Inferior parietal cortex (tissue), 1 donor: Measurements from ENCODE around the gene SETD7.

ENCODE experiments used
- DNase-seq: peaks from one replicate; pipeline ENCODE4 v3.0.0-alpha.2; 2016; ENCODE audit errors: extremely low spot score

SETD7 gene

DNA sequence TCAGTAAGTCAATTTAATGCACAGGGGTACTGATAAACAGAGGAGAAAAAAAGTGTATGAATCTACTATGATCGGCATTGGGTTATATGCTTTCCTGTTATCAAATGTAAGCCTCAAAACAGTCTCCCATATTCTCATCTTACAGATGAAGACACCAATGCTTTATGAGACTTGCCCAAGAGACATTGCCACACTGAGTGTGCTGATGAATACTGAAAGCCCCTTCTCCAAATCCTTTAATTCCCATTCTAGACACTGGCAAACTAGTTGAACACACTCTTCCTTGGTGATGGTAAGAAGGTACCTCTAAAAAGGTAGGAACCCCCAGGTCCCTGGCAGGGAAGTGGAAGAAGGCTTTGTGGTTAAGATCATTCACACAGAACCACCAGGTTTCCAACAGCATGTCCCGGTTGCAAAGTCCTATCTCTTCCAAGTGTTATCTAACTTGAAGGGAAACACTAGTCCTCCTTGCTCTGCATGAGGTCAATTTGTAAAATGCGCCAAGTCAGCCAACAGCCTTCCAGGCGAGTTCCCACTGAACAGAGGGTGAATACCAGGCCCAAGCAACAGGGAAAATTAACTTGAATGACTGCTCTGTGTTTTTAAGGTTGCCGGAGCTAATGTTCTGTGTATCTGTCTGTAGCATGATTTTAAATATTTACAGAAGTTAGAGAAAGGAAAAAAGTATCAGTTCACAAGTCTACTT is 5.1 kb downstream of the SETD7 start:
- no peak for DNase-seq

DNA sequence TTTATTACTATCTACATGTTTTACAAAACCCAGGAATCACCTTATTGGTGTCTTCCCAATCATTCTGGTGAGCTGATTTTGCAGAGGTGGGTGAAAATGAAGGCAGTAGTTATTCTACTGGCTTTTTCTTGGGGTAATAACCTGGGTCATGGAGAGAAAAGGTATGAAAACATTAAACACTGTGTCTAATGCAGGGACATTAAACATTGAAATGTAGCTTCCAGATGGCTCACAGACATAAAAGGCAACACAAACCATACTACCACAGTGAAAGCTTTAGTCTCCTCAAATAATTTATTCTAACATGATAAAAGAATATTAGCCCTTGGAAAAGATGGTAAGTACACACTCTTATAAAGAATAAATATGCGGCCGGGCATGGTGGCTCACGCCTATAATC is 8.0 kb downstream of the SETD7 start:
- DNase-seq = no peak

DNA sequence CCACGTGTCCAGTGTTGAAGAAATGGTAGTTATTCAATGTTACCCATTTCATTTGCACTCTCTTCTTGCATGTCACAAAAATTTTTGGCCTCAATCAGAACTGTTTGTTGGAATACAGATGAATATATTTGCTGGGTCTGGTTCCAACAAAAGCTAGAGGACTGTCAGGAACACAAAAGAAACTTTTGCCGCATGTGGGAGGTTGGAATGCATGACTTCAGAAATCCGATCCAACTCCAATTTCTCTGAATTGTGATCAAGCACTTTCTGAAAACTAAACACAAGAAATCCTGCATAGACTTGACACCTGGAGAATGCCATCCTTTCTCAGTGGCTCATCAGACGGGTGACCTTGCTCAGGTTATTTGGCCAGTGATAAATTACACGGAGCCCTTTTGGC is 15.4 kb downstream of the SETD7 start:
- no peak for DNase-seq

DNA sequence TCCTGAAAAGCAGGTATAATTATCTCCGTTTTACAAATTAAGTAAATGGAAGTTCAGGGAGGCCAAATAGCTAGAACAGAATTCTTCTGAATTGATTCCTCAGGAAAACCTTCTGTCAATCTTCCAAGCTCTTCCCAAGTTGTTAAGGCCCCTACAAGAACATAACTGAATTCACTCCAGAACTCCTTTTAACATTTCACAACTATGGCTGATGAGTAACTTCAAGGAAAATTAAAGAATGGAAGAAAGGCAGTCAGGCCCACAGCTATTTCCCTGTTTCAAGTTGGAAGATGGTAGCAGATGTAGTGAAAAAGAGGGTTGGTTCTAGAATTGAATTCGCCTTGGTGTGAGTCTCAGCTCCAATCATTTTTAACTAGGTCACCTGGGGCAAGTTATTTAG is 15.9 kb downstream of the SETD7 start:
- DNase-seq = no peak

DNA sequence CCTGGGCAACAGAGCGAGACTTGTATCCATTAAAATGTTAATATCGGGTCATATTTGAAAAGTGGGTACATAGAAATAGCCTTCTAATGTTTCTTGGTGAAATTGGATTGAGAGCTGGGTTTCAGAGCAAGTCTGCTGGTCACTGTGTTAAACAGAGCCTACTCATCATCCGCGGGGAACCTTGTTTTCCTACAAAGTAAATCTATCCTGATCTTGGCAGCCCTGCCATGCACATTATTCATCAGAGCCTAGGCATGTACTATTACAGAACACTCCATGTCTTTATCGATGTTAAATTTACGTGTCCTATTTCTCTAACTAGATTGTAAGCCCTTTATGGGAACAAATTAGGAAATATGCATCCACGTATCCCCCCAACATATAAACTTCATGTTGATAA is 18.7 kb downstream of the SETD7 start:
- DNase-seq = no peak

DNA sequence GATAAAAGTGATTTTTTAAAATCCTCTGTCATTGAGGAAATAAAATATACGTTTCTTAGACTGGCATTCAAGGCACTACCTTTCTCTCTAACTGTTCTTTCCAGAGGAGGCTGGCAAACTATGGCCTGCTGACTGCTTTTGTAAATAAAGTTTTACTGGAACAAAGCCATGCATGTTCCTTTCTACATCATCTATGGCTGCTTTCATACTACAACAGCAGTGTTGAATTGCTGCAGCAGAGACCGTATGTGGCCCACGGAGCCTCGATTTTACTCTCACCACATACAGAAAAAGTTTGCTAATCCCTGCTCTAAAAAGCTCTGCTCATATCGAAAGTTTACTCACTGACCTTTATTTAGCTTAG is 20.2 kb downstream of the SETD7 start:
- no peak for DNase-seq

DNA sequence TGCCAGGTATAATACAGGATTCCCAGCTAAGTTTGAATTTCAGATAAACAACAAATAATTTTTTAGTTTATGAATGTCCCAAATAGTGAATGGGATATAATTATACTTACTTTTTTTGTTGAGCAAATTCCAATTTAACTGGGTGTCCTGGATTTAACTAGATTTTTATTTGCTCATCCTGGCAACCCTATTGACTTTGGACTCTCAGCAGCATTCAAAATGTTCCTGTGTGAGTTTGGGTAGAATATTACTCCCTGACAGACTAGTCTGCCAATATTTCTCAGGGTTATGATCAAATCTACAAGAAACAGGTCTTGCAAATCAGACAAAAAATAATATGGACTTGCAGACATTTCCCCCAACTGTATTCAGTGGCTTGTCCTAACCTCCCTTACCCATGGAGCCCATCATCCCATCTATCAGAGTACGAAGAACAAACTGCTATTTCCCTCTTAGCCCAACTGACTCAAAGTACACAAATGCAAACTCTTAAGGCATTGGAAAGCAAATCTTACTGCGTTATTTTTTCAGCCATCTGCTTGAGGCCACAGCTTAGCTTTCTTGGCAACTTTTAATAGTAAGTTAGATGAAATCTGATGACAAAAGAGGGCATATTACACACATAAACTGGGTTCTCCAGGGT is 20.7 kb downstream of the SETD7 start:
- no peak for DNase-seq

DNA sequence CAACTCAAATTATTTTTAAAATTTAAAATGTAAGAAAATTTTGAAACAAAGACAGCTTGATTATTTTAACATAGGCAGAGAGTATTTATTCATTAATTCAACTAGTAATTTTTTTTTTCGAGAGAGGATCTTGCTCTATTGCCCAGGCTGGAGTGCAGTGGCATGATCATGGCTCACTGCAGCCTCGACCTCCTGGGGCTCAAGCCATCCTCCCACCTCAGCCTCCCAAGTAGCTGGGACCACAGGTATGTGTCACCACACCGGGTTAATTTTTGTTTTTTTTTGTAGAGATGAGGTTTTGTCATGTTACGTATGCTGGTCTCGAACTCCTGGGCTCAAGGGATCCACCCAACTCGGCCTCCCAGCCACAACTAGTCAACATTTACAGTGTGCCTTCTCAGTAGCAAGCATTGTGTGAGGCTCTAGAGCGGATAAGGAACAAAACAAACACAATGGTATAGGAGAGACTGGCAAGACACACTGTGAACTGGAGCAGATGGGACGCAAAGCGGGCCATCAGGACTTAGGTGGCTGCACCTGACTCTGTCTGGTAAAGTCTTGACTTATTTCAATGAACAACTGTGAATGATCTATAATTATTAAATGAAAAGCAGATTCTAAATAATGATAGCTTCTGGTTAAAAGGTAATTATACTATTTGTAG is 21.6 kb downstream of the SETD7 start:
- DNase-seq = no peak

DNA sequence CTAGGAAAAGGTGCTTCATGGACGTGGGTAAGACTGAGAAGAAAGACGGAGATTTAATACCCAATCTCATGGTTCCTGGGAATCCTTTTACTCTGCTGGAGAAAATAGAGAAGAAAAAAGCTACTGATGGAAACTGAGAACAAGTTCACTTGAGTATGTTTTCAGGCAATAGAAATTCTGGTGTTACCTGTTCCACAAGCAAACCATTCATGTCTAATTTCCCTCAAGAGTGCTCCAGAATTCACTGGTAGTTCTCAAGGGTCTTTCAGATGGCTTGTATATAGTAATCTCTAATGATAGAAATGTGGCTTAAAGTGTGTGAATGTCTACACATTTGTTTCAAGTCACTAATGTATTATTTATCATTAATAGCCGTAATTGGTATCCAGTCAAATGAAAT is 22.5 kb downstream of the SETD7 start:
- no peak for DNase-seq

DNA sequence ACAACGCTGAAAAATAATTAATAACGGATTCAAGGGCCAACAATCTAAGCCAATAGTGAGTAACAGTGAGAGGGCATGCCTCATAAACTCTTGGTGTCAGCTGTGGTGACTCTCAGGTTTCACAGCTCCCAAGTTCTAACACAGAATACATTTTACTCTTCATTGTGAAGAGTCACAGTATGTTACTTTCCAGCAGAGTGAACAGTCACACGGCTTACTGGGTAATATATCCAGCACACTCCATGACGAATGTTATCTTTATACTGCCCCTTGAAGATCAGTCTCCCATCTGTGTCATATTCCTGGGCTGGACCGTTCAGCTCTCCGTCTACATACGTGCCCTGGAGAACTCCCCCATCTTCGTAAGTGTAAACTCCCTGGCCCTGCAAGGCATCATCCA is 23.1 kb downstream of the SETD7 start:
- no peak for DNase-seq

DNA sequence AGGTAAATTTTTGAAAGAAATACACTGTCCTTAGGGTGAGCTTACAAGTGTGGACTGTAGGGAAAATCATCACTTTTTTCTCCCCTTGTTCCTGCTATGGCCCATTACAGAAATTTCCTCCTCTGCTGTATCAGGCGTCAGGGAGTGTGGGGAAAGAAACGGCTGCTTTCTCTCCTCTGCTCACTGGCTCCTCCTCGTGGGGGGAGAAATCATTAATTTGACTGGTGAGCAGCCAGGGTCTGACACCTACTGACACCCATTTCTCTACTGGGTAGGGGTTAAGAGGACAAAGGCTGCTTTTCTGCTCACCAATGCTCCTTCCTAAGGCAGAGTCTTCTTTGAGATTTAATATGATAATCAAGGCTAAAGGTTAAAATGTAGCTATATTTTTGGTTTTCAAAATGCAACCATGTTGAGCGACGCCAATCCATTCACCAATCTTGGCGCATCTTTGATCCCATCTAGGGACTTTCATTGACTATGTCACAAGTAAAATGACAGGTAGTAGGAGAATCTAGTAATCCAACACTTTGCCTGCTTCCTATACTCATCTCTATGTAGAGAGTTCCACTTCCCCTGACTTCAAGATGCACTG is 25.1 kb downstream of the SETD7 start:
- peak; percentile 73 for DNase-seq

DNA sequence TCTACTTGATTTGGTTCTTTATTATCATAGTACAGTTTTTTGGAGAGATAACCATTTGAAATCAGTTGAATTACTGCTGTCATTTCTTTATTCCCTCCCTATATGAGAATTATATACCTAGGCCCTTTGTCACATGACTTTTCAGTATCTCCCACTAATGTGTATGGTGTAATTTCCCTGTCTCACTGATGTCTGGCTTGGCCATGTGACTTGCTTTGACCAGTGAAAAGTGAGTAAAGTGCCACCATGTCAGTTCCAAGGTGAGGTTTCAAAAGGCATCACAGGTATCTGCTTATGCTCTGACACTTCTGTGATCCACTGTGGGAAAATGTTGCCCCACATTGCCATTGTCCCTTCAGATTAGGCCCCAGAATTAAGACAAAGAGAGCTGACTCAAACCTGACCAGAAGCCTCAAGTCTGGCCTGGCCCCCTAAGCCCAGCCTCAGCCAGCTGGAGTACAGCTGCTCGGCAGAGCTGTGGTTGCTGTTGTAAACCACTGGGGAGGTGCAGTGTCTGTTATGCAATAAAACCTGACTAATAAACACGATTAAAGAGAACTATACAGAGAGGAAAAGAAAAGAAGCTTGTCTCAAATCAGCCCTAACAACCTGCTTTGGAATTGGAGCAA is 27.5 kb downstream of the SETD7 start:
- DNase-seq = no peak

DNA sequence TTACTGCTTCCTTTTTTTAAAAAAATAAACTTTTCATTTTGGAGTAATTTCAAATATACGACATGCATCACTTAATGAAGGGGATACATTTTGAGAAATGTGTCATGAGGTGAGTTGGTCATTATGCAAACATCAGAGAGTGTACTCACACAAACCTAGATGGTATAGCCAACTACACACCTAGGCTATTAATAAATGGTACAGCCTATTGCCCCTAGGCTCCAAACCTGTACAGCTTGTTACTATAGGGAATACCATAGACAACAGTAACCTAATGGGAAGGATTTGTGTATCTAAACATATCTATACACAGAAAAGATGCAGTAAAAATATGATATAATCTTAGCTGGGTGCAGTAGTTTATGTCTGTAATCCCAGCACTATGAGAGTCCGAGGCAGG is 29.1 kb downstream of the SETD7 start:
- no peak for DNase-seq

DNA sequence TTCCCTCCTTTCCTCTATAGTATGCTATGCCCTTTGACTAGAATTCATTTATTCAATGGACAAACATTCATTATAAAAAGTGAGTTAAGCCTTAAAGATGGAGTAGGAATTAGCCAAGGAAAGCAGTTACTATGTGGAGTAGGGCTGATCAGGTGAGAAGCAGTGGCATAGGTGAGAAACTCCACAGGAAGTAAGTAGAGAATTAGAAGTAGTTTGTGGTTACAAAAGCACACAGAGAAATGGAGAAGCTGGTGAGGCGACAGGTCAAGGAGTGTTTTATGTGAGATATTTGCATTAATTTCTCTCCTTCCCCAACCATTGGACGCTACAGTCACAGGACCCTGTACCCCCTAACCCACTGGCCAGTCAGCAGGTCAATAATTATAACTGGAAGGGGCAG is 30.6 kb downstream of the SETD7 start:
- DNase-seq = no peak

DNA sequence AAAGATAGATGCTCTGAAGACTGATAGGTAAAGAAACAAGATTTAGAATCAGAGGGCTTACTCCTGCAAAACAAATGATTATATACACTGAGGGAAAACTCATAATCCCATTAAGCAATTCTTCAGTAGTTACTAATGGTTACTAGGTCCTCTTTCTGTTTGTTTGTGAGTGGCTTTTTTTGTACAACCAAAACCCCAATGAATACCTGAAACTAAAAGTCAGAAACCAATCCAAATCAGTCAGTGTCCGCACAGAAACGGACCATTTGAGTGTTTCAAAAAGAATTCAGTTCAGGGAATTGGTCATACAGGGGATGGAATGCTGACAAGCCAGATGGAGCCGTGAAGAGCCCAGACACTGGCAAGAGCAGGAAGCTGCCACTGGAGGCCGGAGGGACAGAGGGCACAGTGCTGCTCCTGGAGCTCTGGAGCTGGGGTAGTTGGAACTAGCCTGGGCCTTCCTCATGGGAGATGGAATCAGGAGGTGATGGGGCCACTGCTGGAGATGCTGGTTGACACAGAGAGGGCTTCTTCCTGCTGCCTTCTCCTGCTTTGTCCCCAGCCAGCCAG is 31.9 kb downstream of the SETD7 start:
- DNase-seq = no peak

DNA sequence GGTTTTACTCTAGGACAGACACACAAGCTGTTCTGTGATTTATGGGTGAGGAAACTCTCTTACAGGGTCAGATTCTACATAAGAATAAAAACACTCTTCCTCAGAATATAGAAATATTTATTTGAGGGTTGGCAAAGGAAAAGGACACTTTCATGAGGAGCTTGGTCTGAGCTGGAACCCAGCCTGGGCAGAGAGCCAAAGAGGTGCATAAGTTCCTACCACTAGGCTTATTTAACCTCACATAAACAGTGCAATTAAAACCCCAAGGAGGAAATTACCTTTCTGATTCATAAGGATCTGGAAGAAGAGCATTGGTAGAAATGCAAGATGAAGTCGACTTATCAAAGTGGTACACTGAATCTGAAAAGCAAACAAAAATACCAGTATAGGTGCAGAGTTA is 32.9 kb downstream of the SETD7 start:
- no peak for DNase-seq

DNA sequence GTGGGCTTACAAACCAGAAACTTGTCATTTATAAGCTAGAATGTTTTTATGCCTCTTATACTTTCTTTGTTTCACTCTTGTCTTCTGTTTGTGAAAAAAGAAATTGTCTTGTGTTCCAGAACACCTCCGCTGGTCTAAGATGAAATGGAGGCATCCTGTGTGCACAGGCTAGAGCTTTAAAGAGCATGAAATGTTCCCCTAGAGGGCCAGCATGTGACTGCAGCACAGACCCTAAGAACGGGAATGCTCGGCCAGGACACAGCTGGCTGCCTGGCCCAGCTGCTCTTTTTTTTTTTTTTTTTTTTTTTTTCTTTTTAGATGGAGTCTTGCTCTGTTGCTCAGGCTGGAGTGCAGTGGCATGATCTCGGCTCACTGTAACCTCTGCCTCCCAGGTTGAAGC is 33.6 kb downstream of the SETD7 start:
- no peak for DNase-seq

DNA sequence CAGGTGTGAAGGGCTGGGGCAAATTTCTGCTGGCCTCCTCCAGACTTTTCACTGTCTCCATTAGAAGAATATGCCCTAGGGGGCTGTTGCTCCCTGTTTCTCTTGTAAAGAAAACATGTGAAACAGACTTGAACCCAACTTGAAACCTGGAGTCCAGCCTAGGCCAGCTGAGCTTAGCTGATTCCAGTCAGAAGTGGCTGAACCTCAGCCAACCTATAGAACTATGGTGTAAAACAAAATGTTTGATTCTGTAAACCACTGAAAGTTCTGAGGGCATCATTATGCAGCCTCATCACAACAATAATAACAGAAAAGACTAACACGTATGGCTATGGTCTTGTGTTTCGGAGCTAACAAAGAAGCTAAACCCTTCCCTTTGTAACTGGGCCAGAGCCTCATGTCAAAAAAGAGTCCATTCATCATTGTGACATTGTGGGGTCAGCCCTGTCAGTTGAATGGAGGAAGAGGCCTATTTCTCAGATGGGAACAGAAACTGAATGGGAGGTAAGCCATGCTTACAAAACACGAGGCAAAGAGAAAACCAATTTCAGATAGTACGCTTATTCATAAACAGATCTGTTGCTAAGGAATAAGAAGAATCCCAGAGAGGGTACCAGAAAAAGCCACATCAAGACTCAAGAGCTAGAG is 34.1 kb downstream of the SETD7 start:
- peak; percentile 63 for DNase-seq

DNA sequence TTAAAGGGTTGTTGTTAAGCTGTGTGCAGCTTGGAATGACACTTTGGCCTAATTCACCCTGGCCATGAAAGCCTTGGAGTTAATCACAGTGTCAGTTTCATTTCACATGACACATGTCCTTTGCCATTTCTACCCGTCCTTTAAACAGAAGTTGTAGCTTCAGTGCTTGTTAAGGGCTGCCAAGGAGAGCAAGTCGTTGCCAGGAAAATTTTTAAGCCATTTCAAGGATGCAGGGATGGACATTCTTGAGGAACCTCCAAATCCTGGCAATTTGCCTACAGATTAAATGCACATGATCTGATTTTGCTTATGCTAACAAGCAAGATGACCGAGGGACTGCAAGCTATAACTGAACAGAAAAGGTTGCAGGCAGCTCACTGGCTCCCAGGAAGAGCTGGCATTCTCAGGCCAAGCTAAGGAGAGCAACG is 40.5 kb downstream of the SETD7 start:
- no peak for DNase-seq

DNA sequence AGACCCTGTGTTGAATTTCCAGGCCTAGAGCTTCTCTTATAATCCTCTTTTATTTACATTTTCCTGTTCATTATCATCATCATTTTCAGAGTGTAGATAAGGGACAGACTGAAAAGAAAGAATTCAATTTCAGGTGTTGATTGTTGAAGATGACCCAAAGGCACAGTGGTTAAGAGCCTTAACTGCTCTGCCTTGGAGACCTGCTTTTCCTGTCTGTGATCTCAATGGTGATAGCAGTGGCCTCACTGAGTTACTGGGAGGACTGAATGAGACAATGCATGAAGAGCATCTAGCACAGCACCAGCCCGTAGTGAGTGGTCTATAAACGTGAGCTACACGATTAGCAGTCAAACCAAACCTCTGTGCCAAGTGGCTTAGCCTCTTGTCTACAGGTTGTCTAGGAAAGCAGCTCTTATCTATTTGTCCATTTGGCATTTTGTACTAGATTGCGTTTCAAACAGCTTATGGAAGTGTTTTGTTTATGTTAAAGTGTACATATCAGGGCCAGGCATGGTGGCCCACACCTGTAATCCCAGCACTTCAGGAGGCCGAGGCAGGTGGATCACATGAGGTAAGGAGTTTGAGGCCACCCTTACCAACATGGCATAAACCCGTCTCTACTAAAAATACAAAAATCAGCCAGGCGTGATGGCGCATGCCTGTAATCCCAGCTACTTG is 41.5 kb downstream of the SETD7 start:
- DNase-seq = no peak

DNA sequence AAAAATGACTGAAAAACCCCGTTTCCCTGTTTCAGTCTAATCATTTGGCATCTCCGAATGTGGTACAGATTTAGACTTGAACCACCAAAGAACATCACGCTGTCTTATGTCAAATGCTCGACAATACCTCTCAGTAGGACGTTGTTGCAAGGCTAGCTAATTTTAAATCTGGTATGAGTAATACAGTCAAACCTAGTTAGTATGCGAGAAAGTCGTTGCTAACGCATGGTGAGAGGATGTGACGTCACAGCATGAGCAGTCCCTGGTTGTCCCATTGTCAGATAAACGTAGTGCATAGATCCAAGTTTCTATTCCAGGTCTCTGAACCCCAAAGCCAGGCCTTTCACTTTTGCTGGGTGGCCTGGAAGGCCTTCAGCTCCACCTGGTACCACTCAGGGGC is 44.7 kb downstream of the SETD7 start:
- DNase-seq = peak; percentile 50
